ENCODE results near the gene LOXL3. TPM values are rescaled to one million over a fixed set of nuclear protein-coding genes. Genes with fewer than 3 reads are reported as not detected.

Gene LOXL3
- 1.4 and 1.8 TPM in 2 replicates for total RNA-seq

DNA sequence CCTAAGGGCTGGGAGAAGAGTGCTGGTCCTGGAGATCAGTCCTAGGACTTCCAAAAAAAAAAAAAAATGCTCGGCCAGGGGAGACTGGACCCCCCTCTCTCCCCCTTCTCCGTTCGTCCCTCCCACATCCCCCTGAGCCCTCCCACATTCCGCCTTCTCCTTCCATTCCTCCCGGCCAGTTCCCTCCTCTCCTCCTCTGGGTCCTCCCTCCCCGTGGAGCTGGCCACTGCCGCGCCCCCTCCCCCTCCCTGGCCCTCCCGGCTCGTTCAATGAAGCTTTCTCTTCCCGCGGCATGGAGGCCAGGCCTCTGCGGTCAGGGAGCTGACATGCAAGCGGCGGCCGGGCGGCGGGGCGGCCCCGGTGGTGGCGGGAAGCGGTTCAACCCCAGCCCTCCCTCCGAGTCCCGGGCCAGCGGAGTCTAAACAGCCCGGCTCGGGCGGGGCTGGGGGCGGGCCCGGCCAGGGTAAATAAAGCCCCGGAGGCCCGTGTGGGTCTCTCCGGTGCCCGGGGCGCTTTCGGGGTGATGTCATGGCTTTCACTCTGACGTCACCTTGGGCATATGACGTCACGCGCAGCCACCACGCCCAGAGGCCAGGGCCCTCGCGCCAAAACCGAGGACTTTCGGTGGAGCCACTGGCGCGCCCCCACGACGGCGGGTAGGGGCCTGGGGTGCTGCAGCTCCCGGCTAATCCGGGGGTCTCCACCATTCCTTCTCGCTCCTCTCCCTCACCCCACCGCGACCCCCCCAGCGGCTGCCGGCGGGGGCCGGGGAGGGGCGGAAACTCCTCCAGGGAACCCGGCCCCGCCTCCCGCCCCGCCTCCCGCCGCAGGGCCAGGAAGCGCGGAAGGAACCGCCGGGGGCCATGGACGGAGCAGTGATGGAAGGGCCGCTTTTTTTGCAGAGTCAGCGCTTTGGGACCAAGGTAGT lies at the start of gene LOXL3, which contains the start of gene DOK1:
TSS of gene LOXL3 (minus strand) at position 51 of the 928 bp plus-strand sequence. CDS start 1,308 bp downstream, outside the sequence.
TSS of gene DOK1 (plus strand) at position 829 of the 928 bp plus-strand sequence. CDS start at position 864, 35 bp downstream.

GRCh38 chr2:74529357-74530238 lies 24.1 kb downstream of the LOXL3 start, which contains the start of the genes AUP1 and HTRA2:
TSS of gene AUP1 (minus strand) at chr2:74529706. CDS start at chr2:74529629, 77 bp downstream.
TSS of gene HTRA2 (plus strand) at chr2:74529933. CDS start at chr2:74530007, 74 bp downstream.

GRCh38 chr2:74525717-74526648 lies 27.8 kb downstream of the LOXL3 start, which contains the start of gene DQX1:
TSS of gene DQX1 (minus strand) at chr2:74526231. CDS start at chr2:74525729, 502 bp downstream.

GRCh38 chr2:74514368-74515270 lies 39.1 kb downstream of the LOXL3 start, which contains the start of gene TLX2:
TSS of gene TLX2 (plus strand) at chr2:74514450. CDS start at chr2:74514807, 357 bp downstream.

GRCh38 chr2:74507145-74507925 lies 46.4 kb downstream of the LOXL3 start, which contains the start of gene PCGF1:
TSS of gene PCGF1 (minus strand) at chr2:74507695. CDS start at chr2:74507668, 27 bp downstream.

DNA sequence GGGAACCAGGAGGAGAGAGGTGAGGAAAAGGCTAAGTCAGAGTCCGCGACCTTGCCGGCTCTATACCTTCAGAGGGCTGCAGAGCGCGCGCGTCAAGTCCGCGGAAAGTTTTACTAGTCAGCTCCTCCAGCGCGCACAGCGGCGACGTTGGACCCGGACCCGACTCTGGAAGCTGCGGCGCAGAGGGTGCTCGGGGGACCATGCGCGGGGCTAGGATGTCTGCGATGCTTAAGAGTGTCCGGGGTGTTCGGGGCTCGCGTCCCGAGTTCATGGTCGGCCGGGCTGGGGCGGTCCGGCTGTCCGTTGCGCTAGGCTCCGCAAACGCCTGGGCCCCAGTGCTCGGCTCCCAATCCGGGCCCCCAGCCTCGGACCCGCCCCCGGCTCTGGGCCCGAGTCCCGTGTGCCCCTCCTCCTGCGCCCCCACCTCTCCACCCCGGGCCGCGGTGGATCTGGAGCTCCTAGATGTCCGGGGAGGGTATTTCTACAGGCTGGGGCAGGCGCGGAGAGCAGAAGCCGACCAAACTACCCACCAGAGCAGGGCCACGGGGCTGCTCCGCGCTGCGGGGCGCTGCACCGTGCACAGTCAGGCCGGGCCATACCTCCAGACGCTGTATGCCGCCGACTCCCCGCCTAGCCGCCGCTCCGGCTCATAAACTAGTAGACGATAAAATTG lies 54.3 kb downstream of the LOXL3 start, which contains the start of gene LBX2:
TSS of gene LBX2 (minus strand) at position 337 of the 673 bp plus-strand sequence. CDS start at position 271, 66 bp downstream.

DNA sequence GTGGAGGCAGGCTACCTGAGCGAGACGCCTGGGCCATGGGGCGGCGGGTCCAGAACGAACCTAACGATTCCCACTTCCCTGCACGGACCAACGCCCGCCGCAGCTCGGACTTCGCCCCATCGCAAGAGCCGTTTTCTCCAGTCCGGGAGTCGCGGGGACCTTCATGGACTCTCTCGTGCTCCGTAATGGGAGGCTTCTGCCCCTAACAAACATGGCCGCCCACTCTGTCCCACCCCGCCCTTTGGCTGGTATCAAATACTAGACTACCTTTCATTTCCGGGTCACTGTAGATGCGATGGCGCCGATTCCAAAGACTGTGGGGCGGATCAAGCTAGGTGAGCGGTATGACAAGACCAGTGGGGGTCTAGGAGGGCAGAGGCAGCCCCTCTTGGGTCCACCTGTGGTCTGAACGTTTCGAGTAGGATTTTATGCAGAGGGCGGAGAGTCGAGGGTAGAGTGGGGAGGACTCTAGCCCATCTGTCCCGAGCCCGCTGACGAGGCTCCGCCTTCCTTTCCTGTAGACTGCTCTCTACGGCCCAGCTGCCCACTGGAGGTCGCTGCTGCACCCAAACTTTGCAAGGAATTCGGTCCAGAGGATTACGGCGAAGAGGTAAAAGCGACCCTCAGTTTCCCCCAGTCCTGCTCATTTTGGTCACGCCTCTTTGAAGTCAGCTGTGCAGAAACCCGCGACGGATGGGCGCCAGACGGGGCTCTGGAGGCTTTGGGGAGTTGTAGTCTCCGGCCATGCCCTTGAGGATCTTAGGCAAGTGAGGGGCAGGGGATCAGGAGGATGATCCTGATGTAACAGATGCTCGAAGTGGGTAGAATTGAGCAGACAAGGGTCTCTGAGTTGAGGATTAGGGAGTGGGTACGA lies 70.7 kb downstream of the LOXL3 start, which contains the start of the genes CCDC142 and TTC31:
TSS of gene CCDC142 (minus strand) at position 198 of the 874 bp plus-strand sequence. CDS start at position 37, 161 bp downstream.
TSS of gene TTC31 (plus strand) at position 281 of the 874 bp plus-strand sequence. CDS start at position 296, 15 bp downstream.

Other genes with a start within 250 kb of the LOXL3 start
- 0.38 TPM in 1 of 2 replicates, not detected in the other for gene SLC4A5, start 210.5 kb downstream of the LOXL3 start, total RNA-seq
- gene DCTN1, start 173.6 kb downstream of the LOXL3 start, total RNA-seq: 101 and 183 TPM in 2 replicates
- gene C2orf81, start 132.3 kb downstream of the LOXL3 start, total RNA-seq: 0.13 and 0.16 TPM in 2 replicates
- gene WDR54, start 132.2 kb downstream of the LOXL3 start, total RNA-seq: 23.2 and 38.9 TPM in 2 replicates
- 3.2 and 30.9 TPM in 2 replicates for gene RTKN, start 112.0 kb downstream of the LOXL3 start, total RNA-seq
- 6.6 and 11.4 TPM in 2 replicates for gene INO80B, start 98.9 kb downstream of the LOXL3 start, total RNA-seq
- 25.9 and 49.3 TPM in 2 replicates for gene WBP1, start 95.5 kb downstream of the LOXL3 start, total RNA-seq
- 46.6 and 63.2 TPM in 2 replicates for gene MOGS, start 88.6 kb downstream of the LOXL3 start, total RNA-seq
- gene MRPL53, start 81.3 kb downstream of the LOXL3 start, total RNA-seq: 36.4 and 43.2 TPM in 2 replicates
- 12.6 and 21.5 TPM in 2 replicates for gene CCDC142, start 70.9 kb downstream of the LOXL3 start, total RNA-seq
- 6.0 and 12.3 TPM in 2 replicates for gene TTC31, start 70.9 kb downstream of the LOXL3 start, total RNA-seq
- 1.3 and 1.9 TPM in 2 replicates for gene LBX2, start 54.3 kb downstream of the LOXL3 start, total RNA-seq
- gene PCGF1, start 46.2 kb downstream of the LOXL3 start, total RNA-seq: 9.7 and 12.0 TPM in 2 replicates
- not detected in 2 replicates for gene TLX2, start 39.5 kb downstream of the LOXL3 start, total RNA-seq
- gene DQX1, start 27.7 kb downstream of the LOXL3 start, total RNA-seq: 0.16 TPM in 1 of 2 replicates, not detected in the other
- gene AUP1, start 24.2 kb downstream of the LOXL3 start, total RNA-seq: 92.4 and 104 TPM in 2 replicates
- gene HTRA2, start 24.0 kb downstream of the LOXL3 start, total RNA-seq: 38.4 and 43.9 TPM in 2 replicates
- gene DOK1, start 778 bp upstream of the LOXL3 start, total RNA-seq: 14.4 and 18.3 TPM in 2 replicates
- gene M1AP, start 94.4 kb upstream of the LOXL3 start, total RNA-seq: not detected in 2 replicates
- gene SEMA4F, start 100.3 kb upstream of the LOXL3 start, total RNA-seq: 2.3 and 7.0 TPM in 2 replicates